GM21825 (cell line): Measurements from ENCODE around the gene MARCHF3.
"Not testable (repeated sequence)": the region's sequence is repeated elsewhere in the genome, so short reads cannot be mapped to it uniquely, and the experiment has no call there.

ENCODE experiments used
- ATAC-seq: cut with Tn5 transposase; IDR thresholded peaks from one replicate; pipeline ENCODE4 v1.9.1; 2021; ENCODE audit warnings: mild to moderate bottlenecking, moderate library complexity; ENCODE audit not compliant: unreplicated experiment

Gene MARCHF3

GRCh38 chr5:127013407-127013806 lies 17.0 kb downstream of the MARCHF3 start:
- ATAC-seq, result no peak

GRCh38 chr5:127012916-127013315 lies 17.4 kb downstream of the MARCHF3 start:
- peak; percentile 2 for ATAC-seq

GRCh38 chr5:127011961-127012644 lies 18.3 kb downstream of the MARCHF3 start:
- peak; percentile 79 for ATAC-seq

- no peak for ATAC-seq
These were observed 19.2 kb downstream of the MARCHF3 start for GRCh38 chr5:127011153-127011552.

GRCh38 chr5:127010362-127010761 lies 20.0 kb downstream of the MARCHF3 start:
- ATAC-seq, result no peak

- no peak for ATAC-seq
These were observed 20.6 kb downstream of the MARCHF3 start for GRCh38 chr5:127009784-127010183.

- ATAC-seq, result no peak
These were observed 21.9 kb downstream of the MARCHF3 start for GRCh38 chr5:127008300-127008975.

- no peak for ATAC-seq
These were observed 22.8 kb downstream of the MARCHF3 start for GRCh38 chr5:127007522-127007921.

- ATAC-seq, result no peak
These were observed 23.6 kb downstream of the MARCHF3 start for GRCh38 chr5:127006744-127007143.

- not testable (repeated sequence) for ATAC-seq
These were observed 25.1 kb downstream of the MARCHF3 start for GRCh38 chr5:127005282-127005681.

- ATAC-seq, result no peak
These were observed 25.6 kb downstream of the MARCHF3 start for GRCh38 chr5:127004721-127005120.

GRCh38 chr5:127003798-127004495 lies 26.4 kb downstream of the MARCHF3 start:
- ATAC-seq, result no peak

GRCh38 chr5:127002390-127002789 lies 28.0 kb downstream of the MARCHF3 start:
- ATAC-seq, result no peak

GRCh38 chr5:127001621-127002296 lies 28.6 kb downstream of the MARCHF3 start:
- no peak for ATAC-seq

GRCh38 chr5:126998895-126999570 lies 31.3 kb downstream of the MARCHF3 start:
- no peak for ATAC-seq

GRCh38 chr5:126998201-126998631 lies 32.1 kb downstream of the MARCHF3 start:
- peak; percentile 90 for ATAC-seq

GRCh38 chr5:126995689-126996088 lies 34.7 kb downstream of the MARCHF3 start:
- no peak for ATAC-seq

- ATAC-seq, result no peak
These were observed 35.3 kb downstream of the MARCHF3 start for GRCh38 chr5:126995039-126995438.

GRCh38 chr5:126994485-126994884 lies 35.9 kb downstream of the MARCHF3 start:
- ATAC-seq, result no peak

GRCh38 chr5:126988021-126988569 lies 42.3 kb downstream of the MARCHF3 start:
- peak; percentile 94 for ATAC-seq
